Superior temporal gyrus (tissue), 1 donor: Measurements from ENCODE around the gene KIRREL3.

ENCODE experiments used
- DNase-seq: peaks from one replicate; pipeline ENCODE4 v3.0.0-alpha.2; 2016; ENCODE audit errors: extremely low spot score

The KIRREL3 gene

DNA sequence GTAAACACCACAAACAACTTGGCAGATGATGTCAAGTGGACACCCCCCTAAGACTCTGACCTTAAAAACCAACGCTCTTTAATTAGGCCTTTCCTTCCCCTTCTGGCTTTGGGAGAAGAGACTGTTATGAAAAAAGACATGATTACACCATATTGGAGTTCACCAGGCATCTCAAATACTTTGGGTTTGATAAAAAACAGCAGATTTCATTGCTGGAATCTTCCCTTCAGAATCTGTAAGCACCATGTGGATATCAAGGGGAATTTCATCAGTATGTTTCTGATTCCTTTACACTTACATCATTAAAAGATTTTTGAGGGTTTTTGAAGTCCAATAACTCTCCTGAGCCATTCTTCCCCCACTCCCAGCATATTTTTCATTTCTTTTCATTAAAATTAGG lies 85.6 kb downstream of the KIRREL3 start:
- DNase-seq, result no peak

DNA sequence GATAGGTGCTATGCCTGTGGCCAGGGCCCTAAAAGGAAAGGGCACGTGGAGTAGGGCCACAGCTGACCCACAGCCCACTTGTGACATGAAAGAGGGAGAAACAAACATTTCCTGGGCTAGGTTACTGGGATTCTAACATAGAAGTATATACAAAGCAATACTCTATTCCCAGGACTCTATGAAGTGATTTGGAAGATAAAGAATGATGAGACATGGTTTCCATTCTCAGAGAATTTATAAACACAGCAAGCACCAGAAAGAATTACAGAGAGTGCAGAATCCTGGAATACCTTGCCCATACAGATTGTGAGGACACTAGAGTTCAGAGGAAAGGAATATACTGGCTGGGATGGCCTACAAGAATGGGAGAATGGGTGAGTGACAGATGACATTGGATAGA lies 86.4 kb downstream of the KIRREL3 start:
- no peak for DNase-seq

DNA sequence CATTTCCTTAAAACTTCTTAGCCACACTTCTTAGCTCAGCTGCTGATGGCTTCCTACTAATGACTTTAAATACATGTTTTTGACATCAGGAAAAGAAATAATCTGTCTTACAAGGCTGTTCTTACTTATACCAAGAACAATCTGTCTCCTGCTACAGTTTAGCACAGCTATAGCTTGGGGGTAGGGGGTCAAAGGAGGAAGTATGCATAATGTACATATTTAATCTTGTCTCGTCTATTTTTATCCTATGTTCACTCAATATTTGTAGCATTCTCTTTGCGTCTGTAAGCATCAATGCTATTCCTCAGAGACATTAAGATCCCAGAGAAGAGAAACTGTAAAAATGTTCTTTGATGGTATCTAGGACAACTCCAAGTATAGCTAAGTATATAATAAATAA lies 96.0 kb downstream of the KIRREL3 start:
- no peak for DNase-seq

DNA sequence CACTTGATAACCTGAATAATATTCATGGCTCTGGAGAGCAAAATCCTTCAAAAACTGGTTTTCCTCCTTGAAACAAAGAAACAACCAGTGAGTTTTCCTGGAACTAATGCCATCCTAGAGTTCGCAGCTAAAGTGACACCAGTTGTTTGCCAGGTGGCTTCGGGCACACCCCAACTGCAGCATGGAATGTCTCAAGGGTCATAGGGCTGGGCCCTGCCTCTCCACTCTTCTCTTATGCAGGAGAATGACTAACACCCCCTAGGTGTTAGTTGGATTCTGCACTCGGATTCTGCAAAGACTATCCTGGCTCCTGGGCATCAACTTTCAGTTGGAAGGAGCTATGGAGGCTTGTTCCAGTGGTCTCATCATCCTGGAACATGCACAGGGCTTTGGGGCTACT lies 98.8 kb downstream of the KIRREL3 start:
- no peak for DNase-seq

DNA sequence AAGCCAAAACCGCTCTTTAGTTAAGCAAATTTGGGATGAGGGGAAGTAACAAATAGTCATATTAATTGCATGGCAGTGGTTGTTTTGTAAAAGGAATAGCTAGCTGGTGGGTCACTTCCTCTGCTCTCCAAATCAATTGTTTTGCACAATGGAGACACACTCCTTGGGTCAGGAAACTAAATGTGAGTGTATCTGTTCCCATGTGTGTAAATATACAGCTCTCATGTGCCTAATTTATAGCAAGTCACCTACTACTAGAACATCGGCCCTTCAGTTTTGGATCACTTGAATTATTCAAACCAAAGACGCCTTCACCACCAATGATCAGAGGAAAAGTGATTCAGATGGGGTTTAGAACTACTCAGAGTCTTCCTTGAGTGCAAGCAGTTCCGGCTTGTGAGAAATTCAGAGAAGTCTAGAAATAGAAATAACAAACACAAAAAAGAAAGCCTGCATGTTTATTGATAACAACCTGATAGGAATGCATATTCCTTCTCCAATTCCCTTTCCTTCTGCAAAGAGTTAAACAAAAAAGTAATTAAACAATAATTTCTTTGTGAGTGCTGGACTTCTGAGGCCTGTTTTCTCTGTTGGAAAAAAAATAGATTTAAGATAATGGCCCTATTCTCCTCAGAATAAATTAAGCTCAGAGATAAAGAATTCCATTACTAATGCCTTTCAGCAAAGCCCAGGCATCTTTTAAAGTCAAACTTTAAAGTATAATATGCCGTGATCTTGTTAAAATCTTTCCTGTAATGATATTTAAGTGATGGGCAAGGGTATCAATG lies 100.4 kb downstream of the KIRREL3 start:
- DNase-seq, result no peak

DNA sequence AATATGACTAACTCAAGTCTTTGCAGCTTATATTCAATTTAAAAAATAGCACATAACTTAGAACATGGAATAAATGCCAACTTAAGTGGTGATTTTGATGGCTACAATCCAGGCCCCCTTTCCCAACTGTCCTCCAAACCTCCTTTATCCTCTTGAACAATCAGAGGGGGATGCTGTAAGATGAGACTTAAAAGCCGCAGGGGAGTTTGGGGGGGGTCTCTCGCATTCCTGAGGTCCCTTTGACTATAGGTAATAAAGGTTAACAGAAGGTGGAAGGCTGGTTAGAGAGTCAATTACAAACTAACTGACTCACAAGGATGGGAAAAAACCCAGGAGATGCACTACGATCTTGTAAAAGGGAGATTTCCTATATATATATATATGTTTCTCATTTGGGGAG lies 101.8 kb downstream of the KIRREL3 start:
- DNase-seq, result no peak

DNA sequence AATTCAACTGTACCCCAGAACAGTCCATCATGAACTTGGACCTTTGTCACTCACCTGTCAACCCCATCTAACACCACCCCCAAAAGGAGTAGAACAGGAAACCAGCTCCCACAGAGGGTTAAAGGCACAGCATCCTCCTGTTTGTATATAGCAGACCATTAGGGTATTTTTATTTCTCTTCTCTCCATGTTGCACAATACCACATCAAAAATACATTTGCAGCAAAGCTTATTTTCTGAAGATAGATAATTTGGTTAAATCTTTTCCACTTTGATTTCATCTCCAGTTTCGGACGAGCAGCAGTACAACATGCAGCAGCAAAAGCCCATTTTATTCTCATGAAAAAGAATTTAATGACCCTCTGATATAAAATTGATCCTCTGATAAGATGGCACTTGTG lies 103.1 kb downstream of the KIRREL3 start:
- DNase-seq, result no peak

DNA sequence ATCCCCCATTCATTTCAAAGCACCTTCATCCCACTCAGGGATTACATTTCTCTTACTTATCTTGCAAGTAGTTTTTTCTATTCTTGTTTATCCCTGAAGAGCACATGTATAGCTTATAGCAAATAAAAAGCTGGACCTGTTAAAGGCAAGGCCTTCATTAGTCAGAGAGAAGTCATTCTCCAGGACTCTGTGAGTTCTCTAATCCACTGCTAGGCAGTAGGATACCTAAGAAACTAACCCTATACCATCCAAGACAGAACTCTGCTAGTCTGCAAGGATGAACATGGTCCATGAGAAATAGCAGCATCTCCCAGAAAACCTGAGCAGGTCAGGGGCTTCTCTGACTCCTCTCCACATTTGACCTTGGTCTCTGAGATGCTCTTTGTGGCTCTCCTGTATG lies 104.5 kb downstream of the KIRREL3 start:
- no peak for DNase-seq

DNA sequence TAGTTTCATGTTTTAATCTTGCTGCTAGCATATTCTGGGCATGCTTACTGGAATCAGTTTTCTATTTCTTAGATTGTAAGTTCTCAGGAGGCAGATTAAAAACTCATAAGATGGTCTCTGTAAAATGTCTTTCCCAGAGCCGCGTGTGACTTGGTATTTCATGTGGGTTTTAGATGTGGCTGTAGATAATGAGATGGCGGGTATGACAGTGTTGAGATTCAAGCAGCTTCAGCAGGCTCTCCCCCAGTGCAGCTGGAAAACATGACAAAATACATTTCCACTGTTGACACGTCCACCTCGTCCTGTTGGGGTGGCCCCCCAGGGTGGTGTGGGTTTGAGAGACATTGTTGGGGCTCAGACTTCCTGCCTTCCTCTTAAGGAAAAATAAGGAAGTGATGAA lies 106.8 kb downstream of the KIRREL3 start:
- no peak for DNase-seq

DNA sequence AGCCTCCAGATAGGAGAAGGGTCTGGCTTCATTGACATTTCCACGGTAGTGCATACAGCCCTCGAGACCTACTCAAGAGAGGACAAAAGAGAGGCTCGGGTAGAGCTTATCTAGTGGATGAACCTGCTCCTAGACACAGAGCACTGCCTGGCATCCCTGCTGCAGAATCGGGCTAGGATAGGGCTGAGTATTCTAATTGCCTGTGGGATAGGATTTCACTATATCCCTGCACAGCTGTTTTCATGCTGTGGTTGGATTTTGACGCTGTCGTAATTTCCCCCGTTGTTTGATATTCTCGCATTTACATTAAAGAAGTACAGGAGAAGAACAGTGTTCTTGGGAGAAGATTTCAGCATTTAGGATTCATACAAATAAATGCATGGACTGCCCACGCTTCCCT lies 107.8 kb downstream of the KIRREL3 start:
- no peak for DNase-seq

DNA sequence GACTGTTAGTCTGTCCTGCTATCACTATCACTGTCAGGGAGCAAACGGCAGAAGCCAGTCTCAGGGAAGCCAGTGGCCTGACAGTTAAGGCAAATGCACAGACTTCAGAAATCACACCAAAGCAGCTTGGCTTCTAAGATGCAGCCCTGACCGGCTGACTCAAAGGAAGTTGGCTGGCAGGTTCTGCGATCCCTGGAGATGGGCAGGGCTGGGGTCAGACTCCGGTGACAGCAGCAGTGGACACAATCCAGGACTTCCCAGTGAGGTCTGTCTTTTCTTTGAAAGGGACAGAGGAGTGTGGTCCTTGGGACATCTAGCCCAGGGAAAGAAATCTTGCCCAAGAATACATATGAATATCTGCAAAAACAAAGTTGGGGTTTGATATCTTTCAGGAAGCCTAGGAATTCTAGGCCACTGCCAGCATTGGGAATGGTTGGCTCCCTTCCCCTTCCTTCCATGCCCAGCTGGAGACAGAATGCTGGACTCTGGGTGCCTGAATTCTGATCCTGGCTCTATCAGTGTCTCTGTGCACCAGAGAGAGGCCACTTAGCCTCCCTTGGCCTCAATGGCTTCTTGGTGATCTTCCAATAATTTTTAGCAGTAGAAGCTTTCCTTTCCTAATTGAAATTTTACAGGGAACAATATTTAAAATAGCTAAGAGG lies 108.9 kb downstream of the KIRREL3 start:
- DNase-seq, result no peak

DNA sequence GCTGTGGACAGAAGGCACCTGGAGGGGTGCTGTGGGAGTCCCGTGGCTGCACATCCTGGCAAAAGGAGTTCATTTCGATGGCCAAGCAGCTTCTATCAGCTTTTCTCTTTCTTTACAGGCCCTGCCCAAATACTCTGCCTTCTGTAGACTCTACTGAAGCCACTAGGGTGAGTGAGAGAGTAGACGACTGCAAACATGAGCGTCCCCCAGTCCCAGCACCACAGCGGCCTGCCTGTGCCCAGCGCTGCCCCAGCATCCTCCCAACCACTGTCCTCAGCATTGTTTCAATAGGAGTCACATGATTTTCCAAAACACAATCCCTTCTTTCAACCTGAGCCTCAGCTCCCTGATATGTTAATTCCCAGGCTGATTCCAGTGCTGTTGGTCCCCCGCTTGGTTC lies 110.0 kb downstream of the KIRREL3 start:
- DNase-seq, result peak; percentile 85

DNA sequence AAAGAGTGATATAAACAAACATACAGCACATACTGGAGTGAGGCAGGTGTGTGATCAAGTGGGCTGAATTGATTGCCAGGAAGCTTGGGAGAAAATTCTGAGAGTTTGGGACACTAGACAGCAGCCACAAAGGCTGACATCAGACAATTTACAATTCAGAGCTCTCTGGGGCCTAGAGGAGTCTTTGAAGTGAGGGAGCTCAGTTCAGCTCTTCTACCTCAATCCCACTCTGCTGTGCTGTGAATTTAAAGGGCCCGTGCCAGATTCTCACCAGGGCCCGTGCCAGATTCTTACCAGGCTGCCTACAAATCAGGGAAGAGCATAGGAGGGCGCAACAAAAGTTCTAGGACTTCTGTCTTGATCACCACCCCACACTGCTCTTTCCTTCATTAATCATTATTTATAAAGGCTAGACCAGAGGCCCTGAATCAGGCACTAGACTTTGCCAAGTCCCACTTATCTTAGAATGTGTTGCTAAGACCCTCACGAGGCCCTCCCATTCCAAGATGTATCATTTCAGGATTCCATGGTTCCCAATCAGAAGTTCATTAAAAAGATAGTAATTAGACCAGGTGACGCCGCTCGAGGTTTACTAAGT lies 112.4 kb downstream of the KIRREL3 start:
- DNase-seq, result no peak

DNA sequence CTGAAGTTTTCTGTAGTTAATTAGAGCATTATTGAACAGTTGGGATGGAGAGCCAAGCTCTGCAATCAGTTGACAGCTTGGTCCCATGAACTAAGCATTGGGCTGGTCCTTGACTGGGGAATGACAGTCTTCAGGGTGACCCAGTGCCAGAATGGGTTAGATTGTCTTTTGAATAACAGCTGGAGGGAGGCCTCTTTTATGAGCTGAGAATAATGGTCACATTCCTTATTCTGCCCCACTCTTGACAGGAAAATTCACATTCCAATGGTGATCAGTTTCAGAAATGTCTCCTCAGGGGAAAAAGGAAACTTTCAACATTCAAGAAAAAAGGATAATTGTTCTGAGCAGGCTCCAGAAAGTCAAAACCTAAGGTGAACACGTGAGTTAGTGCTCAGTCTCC lies 113.9 kb downstream of the KIRREL3 start:
- no peak for DNase-seq

DNA sequence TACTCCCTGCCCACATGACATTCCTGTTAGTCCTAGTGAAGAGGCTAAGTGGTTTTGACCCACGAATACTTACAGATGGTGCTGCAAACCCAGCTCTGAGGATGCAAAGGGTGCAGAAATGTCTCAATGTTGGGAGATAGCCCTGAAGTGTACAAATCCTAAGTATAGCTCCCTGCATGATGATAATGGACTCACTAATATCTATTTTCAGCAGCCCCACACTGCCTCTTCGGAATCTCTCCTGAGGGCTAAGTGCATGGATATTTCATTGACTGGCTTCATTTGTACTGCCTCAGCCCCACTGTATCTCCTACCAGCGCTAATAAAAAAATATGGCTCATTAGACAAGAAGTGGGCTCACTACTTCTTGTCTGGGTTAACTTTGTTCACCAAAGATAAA lies 114.5 kb downstream of the KIRREL3 start:
- no peak for DNase-seq

DNA sequence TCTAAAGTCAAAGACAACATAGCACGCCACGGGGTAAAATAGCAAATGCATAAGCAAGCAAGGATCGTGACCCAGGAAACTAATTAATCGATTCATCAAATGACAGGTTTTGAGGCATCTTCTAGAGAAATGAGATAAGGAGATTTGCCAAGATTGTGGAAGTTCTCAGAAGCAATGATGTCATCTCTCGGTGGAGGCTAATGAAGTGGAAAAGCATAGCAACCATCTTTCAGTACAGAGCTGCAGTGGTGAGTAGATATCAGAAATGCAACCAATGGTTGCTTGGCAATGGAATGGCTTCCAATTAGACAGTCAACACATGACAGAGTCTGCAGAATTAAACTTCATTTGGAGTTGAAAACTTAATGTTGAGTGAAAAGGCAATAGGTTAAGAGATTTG lies 116.0 kb downstream of the KIRREL3 start:
- DNase-seq, result no peak

DNA sequence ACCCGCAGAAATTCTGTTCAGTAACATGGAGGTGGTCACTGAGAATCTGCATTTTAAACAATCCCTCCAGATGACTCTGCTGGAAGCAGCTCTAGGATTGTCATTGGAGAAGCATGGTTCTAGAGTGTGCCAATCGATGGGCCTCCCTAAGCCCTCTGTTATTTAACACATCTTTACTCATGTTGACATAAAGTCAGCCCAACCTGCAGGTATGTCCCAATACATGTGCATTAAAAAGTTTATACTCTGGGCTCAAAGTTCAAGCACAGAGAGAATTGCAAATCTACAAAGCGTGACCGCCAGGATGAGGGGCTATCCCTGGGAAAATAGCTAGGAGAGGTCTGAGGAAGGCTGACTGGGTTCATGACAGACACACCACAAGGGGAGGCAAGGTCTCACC lies 116.4 kb downstream of the KIRREL3 start:
- DNase-seq, result no peak

DNA sequence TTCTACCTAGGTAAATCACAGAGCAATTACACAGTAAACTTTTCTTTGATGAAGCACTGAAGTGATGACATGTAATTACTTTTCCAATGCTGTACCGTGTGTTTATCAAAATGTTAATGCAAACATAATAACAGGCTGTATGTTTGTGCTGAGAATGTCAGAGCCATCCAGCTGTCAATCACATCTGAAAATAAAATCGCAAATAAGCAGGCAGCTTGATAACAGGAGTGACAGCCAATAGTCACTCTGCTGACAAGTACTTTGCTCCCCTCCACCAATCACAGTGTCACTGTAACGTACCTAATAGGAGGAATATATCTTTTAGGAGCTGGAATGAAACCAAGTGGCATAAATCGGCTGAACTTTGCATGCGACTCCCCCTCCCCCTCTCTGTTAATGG lies 119.7 kb downstream of the KIRREL3 start:
- DNase-seq, result no peak

DNA sequence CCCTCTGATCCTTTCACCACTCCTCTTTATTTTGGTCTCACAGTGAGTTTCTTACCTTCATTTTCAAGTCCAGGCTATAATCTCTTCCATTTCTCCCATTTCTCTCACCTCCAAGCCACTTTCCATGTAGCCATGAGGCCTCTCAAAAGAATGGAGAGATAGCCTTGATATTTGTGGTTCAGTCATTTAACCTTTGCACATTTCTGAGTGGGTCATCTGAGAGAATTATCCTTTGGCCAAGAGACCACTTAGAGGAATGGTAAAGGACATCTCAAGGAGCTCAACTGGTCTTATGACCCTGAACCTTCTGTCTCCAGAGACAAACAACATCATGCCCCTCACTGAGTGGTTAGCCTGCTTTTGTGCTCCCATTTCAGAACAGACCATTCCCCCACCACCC lies 121.1 kb downstream of the KIRREL3 start:
- no peak for DNase-seq

DNA sequence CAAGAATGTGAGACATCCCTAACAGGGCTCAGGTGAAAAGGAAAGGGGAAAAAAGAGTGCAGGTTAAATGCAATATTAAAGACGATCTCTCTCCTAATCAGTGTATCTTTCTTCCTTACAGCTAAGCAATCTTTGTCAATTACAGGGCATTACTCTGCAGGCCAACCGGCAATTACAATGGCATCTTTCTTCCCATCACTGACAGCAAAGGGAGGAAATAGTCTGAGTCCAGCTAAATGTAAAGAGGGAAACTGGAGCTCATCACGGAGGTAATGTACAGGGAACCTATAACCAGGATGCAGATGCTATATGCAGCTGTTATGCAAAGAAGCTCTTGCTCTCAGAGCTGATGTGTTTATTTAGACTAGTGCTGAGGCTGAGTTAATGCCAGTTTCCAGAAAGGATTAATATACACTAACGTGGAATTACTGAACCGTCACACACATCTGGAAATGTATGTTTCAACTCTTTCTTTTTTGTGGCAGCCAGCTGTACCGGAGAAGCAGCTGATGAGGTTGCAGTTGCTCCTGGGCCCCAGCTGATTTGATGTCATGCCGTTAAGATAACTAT lies 121.6 kb downstream of the KIRREL3 start:
- peak; percentile 74 for DNase-seq

DNA sequence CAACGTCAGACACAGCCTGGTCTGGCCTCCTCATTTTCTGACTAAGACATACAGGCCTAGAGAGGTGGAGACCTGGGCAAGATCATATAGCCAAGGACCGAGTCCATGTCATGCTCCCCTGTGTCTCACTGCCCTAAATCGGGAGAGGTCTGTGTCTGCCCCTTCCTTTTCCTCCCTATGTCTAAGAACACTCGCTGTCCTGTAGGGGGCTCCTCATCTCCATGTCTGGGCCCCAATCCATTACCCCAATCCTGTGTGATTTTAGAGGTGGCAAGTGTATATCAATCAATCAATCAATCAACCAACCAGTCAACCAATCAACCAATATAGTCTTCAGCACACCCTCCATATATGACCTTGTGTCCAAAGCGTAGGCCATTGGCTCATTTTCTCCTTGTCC lies 125.7 kb downstream of the KIRREL3 start:
- DNase-seq, result no peak

DNA sequence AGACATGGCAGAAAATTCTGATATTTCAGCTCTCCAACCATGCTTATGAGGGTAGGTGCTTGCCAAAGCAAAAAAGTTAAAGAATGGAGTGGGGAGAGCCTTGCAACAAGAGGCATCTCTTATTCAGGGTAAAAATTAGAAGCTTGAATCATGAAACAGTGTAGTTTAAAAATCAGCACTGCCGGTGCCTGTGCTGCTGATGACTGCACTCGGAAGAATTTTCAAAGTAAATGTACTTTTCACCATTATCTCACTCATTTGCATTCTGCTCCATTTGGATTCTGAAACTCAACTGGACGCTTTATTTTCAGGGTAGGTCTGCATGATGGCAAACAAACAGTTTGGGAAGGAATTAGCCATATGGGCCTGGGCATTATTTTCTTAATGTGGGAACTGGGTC lies 126.3 kb downstream of the KIRREL3 start:
- DNase-seq, result no peak

DNA sequence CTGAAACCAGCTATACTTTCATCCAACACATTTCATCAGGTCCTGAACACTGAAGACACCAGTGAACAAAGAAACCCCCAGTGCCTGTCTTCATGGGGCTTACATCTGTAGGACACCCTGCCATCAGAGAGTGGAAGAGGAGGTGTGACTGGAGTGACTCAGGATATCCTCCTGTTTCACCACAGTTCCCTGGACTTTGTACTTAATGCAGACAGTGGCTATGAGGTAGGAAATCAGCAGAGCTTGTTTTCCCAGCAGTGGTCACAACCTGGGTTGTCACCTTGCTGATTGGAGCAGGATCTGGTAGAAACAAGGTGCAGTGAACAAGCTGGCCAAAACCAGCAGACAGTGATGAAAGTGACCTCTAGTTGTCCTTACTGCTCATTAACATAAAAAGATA lies 128.8 kb downstream of the KIRREL3 start:
- no peak for DNase-seq
